SKM-1 (cell line): Measurements from ENCODE around the gene LRRC3B.

Experiments used
- DNase-seq: peaks from one replicate; lab custom pipeline; 2025; ENCODE audit not compliant: unreplicated experiment; lab: John Stamatoyannopoulos, UW

The LRRC3B gene

GRCh38 chr3:26630669-26631389, 8.3 kb downstream of the LRRC3B start:
- DNase-seq: no peak

- no peak for DNase-seq
These were observed 8.8 kb downstream of the LRRC3B start for GRCh38 chr3:26631390-26631738.

GRCh38 chr3:26634601-26635000, 12.0 kb downstream of the LRRC3B start:
- DNase-seq: no peak

- DNase-seq: no peak
These were observed 13.6 kb downstream of the LRRC3B start for GRCh38 chr3:26636096-26636727.

GRCh38 chr3:26637698-26638097, 15.1 kb downstream of the LRRC3B start:
- DNase-seq: no peak

- no peak for DNase-seq
These were observed 15.5 kb downstream of the LRRC3B start for GRCh38 chr3:26638113-26638512.

- no peak for DNase-seq
These were observed 16.8 kb downstream of the LRRC3B start for GRCh38 chr3:26639339-26639738.

- no peak for DNase-seq
These were observed 24.5 kb downstream of the LRRC3B start for GRCh38 chr3:26647078-26647477.

- DNase-seq: no peak
These were observed 25.9 kb downstream of the LRRC3B start for GRCh38 chr3:26648461-26648860.

GRCh38 chr3:26652164-26652563, 29.6 kb downstream of the LRRC3B start:
- DNase-seq: no peak

- no peak for DNase-seq
These were observed 31.3 kb downstream of the LRRC3B start for GRCh38 chr3:26653811-26654425.

GRCh38 chr3:26655231-26655630, 32.7 kb downstream of the LRRC3B start:
- DNase-seq: no peak

- DNase-seq: no peak
These were observed 34.9 kb downstream of the LRRC3B start for GRCh38 chr3:26657348-26657976.

GRCh38 chr3:26668171-26668570, 45.6 kb downstream of the LRRC3B start:
- DNase-seq: no peak

- DNase-seq: no peak
These were observed 46.1 kb downstream of the LRRC3B start for GRCh38 chr3:26668696-26669095.

- no peak for DNase-seq
These were observed 52.8 kb downstream of the LRRC3B start for GRCh38 chr3:26675336-26675735.

- DNase-seq: no peak
These were observed 59.1 kb downstream of the LRRC3B start for GRCh38 chr3:26681632-26682031.

GRCh38 chr3:26682406-26682805, 59.8 kb downstream of the LRRC3B start:
- DNase-seq: no peak

- no peak for DNase-seq
These were observed 61.3 kb downstream of the LRRC3B start for GRCh38 chr3:26683902-26684301.

- no peak for DNase-seq
These were observed 64.9 kb downstream of the LRRC3B start for GRCh38 chr3:26687466-26687865.

GRCh38 chr3:26699553-26699952, 77.0 kb downstream of the LRRC3B start:
- DNase-seq: no peak

GRCh38 chr3:26703519-26703918, 80.9 kb downstream of the LRRC3B start:
- no peak for DNase-seq
